GM19328 (cell line): Measurements from ENCODE around the gene TPM4.
"Not testable (repeated sequence)": the region's sequence is repeated elsewhere in the genome, so short reads cannot be mapped to it uniquely, and the experiment has no call there.

ENCODE experiments used
- ATAC-seq: cut with Tn5 transposase; IDR thresholded peaks from one replicate; pipeline ENCODE4 v1.9.1; 2021; ENCODE audit warnings: mild to moderate bottlenecking, moderate library complexity; ENCODE audit not compliant: unreplicated experiment

The TPM4 gene

DNA sequence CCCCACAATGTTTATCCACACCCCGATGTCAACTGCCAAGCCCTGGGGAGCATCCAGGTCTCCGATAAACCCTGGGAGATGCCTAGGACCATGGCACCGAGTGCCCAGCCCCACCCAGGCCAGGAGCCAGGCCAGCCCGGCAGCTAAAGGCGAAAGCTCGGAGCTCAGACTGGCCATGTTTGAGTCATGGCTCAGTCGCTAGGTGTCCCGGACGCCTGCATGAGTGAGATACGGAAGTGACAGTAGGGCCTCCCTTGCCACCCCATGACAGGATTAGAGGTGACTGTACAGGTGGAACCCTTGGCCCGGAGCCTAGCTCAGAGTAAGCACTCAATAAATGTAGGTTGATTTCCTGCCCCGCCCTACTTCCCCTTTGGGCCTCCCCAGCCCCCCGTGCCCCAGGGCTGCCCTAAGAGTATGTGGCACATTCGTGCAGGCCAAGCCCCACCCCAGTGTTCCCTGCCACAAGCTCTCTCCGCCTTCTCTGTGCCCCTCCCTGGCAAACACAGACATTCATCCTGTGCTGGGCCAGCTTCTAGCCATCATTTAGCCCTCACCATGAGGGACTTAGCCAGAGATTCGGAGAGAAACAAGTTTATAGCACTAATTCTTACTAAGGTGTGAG lies 5.8 kb upstream of the TPM4 start:
- no peak for ATAC-seq

DNA sequence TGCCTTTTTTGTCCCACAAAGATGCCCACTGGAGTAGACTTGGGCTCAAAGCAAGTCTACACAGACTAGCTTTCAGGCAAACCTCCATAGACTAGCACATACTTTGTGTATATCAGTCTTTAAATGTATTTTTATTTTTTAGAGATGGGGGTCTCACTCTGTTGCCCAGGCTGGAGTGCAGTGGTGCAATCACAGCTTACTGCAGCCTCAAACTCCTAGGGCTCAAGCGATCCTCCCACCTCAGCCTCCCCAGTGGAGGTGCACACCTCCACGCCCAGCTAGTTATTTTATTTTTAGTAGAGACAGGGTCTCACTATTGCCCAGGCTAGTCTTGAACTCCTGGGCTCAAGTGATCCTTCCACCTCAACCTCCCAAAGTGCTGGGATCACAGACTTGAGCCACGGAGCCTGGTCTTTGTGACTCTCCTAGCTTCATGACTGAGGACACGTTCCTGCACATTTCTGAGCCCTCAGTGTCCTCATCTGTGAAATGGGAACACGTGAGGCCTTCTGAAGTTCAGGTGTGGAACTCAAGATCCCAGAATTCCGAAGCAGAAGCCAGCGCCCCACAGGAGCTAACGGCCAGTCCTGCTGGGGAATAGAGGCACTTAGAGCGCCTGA lies 5.1 kb upstream of the TPM4 start:
- no peak for ATAC-seq

DNA sequence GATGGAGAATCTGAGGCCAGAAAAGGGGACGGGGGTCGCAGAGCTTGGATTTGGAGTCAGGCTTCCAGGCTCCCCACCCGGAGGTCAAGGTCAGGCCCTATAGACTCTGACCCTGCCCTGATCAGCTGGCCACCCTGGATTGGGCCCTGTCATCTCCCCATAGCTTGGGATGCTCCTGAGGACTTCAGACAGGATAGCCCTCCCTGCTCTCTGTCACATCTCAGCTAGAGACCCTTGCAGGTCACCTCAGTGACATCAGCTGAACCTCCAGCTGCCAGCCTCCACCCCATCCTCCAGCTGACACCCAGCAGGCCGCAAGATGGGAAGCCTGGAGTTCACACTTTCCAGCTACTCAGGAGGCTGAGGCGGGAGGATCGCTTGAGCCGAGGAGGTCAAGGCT lies 2.8 kb upstream of the TPM4 start:
- ATAC-seq: no peak

DNA sequence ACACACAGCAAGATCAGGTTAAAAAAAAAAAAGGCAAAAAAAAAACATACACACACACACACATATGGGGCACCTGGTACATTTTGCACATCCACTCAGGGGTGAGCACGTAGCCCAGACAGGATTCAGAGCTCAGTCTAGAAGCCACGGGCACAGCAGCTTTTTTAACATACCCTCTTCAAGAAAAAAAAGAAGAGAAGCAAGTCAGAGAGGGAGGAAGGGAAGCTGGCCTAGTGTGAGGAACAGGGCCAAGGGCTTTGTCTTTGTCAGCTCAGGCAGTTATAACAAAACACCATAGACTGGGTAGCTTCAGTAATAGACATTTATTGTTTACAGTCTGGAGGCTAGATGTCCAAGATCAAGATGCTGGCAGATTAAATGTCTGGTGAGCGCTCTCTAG lies 2.3 kb upstream of the TPM4 start:
- no peak for ATAC-seq

DNA sequence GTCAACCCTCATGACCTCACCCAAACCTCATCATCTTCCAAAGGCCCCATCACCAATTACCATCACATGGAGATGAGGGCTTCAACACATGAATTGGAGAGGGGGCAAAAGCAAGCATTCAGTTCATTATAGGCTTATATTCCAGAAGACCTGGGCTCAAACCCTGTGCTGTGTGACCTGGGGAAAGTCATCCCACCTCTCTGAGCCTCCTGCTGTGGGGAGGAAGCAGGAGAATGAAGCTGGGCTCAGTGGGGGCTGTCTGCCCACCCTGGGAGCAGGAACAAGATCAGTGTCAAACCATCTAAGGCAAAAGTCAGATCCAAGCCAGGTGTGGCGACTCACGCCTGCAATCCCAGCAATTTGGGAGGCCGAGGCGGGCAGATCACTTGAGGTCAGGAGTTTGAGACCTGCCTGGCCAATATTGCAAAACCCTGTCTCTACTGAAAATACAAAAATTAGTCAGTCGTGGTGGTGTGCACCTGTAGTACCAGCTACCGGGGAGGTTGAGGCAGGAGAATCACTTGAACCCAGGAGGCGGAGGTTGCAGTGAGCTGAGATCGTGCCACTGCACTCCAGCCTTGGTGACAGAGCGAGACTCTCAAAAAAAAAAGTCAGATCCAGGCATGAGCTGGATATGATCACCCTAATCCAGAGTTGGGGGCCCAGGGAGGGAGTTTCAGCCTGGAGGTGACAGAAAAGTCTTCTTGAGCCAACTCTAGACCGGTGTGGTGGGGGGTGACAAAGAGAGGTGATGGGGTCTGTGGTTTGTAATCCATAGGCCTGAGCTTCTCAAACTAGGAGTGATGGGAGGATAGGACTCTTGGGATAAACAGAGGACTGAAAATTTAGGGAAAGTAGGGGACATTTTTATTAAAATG lies 1.6 kb upstream of the TPM4 start:
- no peak for ATAC-seq

DNA sequence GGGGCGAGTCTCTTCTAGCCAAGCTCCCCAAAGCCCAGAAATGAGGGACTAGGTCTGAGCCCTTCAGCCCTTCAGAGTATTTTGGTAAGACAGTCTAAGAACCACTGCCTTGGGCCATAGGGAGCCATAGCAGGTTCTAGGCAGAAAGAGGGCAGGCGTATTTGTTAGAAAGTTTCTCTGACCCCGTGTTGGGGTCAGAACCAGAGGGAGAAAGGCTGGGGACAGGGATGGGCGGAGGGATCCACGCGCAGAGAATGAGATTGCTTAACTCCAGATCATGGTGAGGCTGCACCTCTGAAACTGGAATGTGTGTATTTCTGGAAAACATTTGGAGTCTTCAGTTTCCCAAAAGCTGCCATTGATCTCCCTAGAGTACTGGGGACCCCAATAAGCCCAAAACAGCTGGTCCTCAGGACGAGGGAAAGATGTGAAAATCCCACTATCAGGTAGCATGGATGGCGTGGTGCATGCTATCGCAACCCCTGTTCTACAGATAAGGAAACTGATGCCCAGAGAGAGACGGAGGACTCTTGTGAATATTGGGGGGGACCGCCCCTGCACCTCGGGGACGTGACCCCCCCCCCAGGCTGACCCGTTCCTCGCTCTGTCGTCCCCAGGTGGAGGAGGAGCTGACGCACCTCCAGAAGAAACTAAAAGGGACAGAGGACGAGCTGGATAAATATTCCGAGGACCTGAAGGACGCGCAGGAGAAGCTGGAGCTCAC lies 703 bp upstream of the TPM4 start:
- no peak for ATAC-seq

DNA sequence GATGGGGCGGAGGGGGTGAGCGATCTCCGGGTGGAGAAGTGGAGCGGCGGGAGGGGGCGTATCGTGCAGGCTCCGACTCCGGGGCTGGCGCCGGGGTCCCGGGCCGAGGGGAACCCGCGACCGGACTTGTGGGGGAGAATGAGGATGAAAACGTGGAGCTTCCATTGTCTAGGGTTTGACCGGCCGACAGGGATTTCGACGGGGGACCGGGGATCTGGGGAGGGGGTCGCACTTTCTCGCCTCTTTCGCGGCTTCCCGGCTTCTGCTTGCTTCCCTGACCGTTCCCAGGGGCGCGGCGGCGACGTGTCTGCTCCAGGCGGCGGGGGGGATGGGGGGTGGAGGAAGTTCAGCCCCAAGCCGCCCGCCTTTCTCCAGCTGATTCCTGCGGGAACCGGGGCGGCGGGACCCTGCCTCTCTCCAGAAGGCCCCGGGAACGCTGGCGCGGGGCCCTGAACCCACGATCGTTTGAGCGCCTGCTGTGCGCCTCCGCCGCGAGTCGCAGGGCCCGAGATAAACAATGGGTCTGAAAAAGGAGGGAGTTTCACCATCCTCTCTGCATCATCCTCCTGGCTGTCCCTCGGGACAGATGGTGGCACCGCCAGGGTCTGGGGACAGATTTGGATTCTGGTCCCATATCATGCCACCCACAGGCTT lies 790 bp downstream of the TPM4 start:
- no peak for ATAC-seq

DNA sequence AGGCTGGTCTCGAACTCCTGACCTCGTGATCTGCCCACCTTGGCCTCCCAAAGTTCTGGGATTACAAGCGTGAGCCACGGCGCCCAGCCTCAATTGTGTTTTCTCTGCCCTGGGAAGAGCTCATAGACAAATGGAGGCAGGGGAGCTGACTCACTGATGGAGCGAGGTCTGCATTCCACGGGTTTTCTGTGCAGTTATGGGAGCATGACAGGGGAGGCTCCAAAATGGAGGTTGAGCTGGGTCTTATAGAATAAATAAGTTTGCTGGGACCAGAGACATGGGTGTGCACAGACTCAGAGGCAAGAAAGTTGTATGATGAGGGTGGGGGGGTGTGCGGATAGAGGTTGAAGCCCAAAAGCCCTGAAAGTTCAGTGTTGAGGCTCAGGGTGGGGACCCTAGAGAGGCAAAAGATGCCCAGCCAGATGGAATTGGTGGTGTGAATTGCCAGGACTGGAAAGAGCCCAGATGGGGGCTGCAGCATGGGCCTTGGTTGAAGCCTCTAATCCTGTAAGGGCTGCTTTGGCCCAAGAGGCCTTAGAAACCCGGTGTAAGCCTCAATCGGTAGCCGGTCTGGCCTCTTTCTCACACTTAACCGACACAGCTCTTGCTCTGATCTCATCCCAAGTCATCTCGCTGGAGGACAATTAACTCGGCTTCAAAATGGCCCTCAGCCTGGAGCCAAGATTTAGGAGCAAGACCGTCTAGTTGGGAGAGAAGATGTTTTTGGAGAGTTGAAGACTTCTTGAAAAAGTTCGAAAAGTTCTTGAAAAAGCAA lies 1.9 kb downstream of the TPM4 start:
- ATAC-seq: no peak

DNA sequence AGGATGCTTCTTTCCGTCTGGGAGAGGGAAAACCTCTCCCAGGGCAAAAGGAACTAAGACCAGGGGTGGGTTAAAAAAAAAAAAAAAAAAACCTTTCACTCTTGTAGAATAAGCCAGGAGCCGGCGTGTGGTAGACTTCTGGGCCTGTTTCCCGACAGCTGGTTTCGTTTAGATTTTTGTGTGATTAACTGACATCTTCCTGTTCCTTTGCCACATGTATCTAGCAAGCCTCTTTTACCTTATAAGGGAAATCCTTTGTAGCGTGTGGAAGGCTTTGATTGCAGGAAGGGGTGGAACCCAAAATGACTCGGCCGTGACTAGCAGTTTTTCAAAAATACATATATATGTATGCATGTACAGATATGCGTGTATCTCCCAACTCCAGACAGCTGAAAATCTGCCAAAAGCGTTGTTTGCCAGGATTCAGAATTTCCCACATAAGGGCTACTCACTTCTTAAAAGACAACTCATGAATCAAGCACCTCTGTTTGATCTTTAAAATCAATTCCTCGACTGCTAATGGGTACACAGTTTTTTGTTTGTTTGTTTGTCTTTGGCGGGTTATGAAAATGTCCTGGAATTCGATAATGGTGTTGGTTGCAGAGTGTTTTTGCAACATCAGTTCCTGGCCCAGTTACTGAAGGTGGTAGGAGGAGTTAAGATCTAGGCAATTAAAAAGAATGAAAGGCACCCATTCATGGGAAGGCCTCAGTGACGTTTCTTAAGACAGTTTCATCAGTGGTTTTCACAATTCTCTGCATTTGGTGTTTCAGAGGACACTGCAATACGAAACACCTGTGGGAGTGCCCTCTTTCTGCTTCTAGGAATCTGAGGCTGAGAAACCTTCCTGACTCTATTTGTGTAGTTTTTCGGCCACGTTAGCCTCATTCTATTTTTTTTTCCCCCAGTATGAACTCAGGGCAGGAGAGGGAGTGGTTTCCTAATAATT lies 2.7 kb downstream of the TPM4 start:
- no peak for ATAC-seq

DNA sequence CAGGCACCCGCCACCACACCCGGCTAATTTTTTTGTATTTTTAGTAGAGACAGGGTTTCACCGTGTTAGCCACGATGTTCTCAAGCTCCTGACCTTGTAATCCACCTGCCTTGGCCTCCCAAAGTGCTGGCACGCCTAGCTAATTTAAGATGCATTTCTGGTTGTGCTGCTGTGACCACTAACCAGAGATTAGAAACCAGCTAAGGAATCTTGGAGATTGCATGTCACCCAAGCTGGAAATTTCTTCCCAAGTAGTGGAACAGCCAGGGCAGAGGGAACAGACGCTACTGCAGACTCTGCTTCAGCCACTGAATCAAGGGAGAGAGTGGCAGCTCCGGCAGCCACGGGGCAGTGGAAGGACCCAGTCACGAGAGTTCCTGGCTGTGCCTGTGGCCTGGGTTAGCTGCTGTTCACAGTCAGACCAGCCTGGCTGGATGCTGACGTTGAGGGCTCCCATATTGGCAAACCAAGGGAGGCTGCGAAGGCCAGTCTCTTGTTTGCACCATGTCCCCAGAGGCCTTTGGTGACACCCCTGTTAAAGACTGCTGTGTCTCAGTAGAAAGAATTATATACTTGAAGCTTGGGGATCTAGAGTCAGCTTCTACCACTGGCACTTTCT lies 7.9 kb downstream of the TPM4 start:
- no peak for ATAC-seq

DNA sequence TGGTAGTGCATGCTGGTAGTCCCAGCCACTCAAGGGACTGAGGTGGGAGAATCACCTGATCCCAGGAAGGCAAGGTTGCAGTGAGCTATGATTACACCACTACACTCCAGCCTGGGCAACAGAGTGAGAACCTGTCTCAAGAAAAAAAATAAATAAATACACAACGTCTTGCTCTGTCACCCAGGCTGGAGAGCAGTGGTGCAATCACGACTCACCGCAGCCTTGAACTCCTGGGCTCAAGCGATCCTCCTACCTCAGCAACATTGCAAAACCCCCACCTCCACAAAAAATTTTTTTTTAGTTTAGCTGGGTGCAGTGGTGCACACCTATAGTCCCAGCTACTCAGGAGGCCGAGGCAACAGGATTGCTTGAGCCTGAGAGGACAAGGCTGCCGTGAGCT lies 8.8 kb downstream of the TPM4 start:
- no peak for ATAC-seq

DNA sequence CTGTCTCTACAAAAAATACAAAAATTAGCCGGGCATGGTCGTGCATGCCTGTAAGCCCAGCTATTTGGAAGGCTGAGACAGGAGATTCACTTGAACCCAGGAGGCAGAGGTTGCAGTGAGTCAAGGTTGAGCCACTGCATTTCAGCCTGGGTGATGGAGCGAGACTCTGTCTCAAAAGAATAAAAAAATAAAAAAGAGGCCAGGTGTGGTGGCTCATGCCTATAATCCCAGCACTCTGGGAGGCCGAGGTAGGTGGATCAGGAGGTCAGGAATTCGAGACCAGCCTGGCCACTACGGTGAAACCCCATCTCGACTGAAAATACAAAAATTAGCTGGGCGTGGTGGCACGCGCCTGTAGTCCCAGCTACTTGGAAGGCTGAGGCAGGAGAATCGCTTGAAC lies 11.1 kb downstream of the TPM4 start:
- not testable (repeated sequence) for ATAC-seq

DNA sequence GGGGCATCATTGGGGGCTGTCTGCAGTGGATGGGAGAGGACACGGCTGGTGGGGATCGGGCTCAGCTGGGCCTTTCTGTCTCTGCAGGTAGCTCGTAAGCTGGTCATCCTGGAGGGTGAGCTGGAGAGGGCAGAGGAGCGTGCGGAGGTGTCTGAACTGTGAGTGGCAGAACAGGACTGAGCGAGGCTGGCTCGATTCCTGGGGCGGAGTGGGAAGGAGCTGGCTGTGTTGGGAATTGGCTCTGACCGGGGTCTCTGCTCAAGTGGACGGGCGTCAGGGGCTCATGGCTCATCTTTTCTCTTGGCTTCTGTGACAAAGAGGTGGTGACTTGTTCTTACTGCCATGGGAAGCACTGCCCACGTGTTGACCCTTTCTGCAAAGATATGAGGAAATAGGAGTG lies 11.6 kb downstream of the TPM4 start:
- no peak for ATAC-seq

DNA sequence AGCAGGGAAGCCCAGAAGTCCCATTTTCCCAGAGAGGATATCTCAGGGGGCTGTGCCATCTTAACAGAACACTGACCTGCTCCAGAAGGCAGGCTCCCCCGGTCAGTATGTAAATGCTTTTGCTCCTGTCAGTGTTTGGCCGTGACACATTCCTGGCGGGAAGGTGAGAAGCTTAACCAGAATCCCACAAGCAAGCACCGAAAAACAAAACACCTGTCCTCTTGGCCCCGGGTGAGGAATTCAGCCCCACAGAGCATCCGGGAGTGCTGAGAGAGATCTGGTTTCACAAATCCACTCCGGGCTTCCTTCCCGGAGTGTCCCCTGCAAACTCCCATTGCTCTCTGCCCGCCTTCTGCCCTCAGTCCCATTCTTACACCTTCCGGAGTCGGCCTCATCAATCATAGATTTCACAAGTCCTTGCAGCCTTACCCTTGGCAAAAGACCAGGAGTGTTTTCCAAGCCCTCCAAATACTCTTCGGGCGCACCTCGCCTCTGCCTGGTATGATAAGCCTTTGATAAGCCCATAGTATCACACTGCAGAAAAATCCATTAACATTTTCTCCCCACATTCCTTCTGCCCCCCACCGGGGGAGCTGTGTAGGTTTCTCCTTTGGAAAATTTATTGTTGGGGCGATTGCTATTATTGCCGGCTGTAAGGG lies 12.2 kb downstream of the TPM4 start:
- no peak for ATAC-seq

DNA sequence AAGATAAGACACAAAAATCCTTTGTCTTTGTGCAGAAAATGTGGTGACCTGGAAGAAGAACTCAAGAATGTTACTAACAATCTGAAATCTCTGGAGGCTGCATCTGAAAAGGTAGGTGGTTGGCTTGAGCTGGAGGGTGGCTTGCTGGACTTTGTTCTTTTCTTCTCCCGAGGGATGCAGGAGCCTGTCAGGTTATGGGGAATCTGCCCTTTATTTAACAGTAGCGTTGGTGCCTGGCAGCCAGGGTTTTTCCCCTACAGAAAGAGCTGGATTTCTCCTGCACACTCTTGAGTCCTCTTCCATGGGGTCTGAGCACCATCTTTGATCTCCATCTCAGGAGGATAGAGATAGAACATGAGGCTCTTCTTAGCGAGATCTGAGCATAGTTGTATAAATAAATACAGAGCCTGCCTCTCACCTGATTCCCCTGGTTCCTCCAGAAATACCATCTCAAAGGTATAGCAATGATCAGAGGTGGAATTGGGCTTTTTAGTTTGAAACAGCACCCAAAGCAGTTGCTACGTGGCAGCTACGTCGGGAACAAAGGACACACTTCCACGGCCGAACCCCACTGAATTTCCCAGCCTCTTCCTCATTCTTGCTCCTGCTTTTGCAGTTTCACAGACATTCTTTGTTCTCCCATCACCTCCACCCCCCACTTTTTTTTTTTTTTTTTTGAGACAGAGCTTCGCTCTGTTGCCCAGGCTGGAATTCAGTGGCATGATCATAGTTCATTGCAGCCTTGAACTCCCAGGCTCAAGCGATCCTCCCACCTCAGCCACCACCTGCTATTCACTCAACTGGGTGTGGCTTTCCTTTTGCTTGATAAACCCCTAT lies 12.9 kb downstream of the TPM4 start:
- no peak for ATAC-seq

DNA sequence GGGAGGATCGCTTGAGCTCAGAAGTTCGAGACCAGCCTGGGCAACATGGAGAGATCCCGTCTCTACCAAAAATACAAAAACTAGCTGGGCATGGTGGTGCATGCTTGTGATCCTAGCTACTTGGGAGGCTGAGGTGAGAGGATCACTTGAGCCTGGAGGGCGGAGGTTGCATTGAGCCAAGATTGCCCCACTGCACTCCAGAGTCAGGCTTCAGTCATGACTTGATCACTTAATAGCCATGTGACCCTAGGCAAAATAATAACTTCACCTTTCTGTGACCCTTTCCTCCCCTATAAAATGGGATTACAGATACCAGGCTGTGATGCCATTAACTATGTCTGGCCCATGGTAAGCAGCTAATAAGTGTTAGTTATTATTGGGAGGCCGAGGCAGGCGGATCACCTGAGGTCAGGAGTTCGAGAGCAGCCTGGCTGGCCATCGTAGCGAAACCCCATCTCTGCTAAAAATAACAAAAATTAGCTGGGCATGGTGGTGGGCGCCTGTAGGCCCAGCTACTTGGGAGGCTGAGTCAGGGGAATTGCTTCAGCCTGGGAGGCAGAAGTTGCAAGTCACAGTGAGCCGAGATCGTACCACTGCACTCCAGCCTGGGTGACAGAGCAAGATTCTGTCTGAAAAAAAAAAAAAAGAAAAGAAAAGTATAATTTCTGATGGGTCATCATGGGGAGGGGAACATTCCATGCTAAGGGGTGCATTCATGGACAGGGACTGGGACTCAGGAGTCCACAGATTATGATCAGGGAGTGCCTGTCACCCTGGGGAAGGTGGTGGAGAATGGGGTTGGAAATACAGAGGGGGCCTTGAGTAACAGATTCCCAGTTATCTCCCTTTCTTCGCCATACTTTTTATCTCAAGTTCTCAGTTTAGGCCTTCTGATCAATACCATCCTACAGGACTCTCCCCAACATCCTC lies 15.5 kb downstream of the TPM4 start:
- no peak for ATAC-seq
